GM11168 (cell line): ENCODE results near the gene NR1I2.

ENCODE experiments used
- in situ Hi-C: fragments of 300-500 bp; cut with MboI; formaldehyde crosslinking; loops from one replicate; pipeline ENCODE4 v1.12.0; 2022; ENCODE audit warnings: low sequenced_read_pairs; ENCODE audit not compliant: unreplicated experiment

Gene NR1I2

GRCh38 chr3:119817071-119817470, 35.2 kb downstream of the NR1I2 start:
- in situ Hi-C loops, result no loop called here

- in situ Hi-C loops, result no loop called here
Observed at GRCh38 chr3:119817583-119818363, 35.9 kb downstream of the NR1I2 start.

GRCh38 chr3:119818937-119819336, 37.0 kb downstream of the NR1I2 start:
- in situ Hi-C loops, result no loop called here

GRCh38 chr3:119819806-119820205, 37.9 kb downstream of the NR1I2 start:
- in situ Hi-C loops, result no loop called here

GRCh38 chr3:119825820-119826219, 43.9 kb downstream of the NR1I2 start:
- in situ Hi-C loops, result no loop called here

GRCh38 chr3:119826711-119827608, 45.1 kb downstream of the NR1I2 start:
- in situ Hi-C loops, result no loop called here

- in situ Hi-C loops, result no loop called here
Observed at GRCh38 chr3:119829420-119829819, 47.5 kb downstream of the NR1I2 start.

- in situ Hi-C loops, result no loop called here
Observed at GRCh38 chr3:119831022-119831421, 49.1 kb downstream of the NR1I2 start.

- in situ Hi-C loops, result no loop called here
Observed at GRCh38 chr3:119831941-119832371, 50.1 kb downstream of the NR1I2 start.

- in situ Hi-C loops, result no loop called here
Observed at GRCh38 chr3:119834754-119835370, 53.0 kb downstream of the NR1I2 start.

GRCh38 chr3:119835556-119835955, 53.7 kb downstream of the NR1I2 start:
- in situ Hi-C loops, result no loop called here

GRCh38 chr3:119841808-119842471, 60.0 kb downstream of the NR1I2 start:
- in situ Hi-C loops, result no loop called here

GRCh38 chr3:119849126-119849525, 67.2 kb downstream of the NR1I2 start:
- in situ Hi-C loops, result no loop called here

- in situ Hi-C loops, result no loop called here
Observed at GRCh38 chr3:119856695-119857094, 74.8 kb downstream of the NR1I2 start.

- in situ Hi-C loops, result no loop called here
Observed at GRCh38 chr3:119858957-119859356, 77.1 kb downstream of the NR1I2 start.

- in situ Hi-C loops, result no loop called here
Observed at GRCh38 chr3:119859728-119860127, 77.8 kb downstream of the NR1I2 start.

GRCh38 chr3:119861681-119862080, 79.8 kb downstream of the NR1I2 start:
- in situ Hi-C loops, result no loop called here

- in situ Hi-C loops, result no loop called here
Observed at GRCh38 chr3:119862616-119863015, 80.7 kb downstream of the NR1I2 start.

GRCh38 chr3:119864476-119864875, 82.6 kb downstream of the NR1I2 start:
- in situ Hi-C loops, result no loop called here
